GM21381 (cell line): ENCODE measurements around the gene POLR1E.
"Not testable (repeated sequence)": the region's sequence is repeated elsewhere in the genome, so short reads cannot be mapped to it uniquely, and the experiment has no call there.

ENCODE experiments used
- ATAC-seq: cut with Tn5 transposase; IDR thresholded peaks from one replicate; pipeline ENCODE4 v1.9.1; 2021; ENCODE audit warnings: mild to moderate bottlenecking, moderate library complexity; ENCODE audit not compliant: unreplicated experiment

POLR1E gene

GRCh38 chr9:37499297-37499696, 13.5 kb downstream of the POLR1E start:
- ATAC-seq, result no peak

- no peak for ATAC-seq
These were observed 16.3 kb downstream of the POLR1E start for GRCh38 chr9:37501957-37502596.

- ATAC-seq, result no peak
These were observed 18.0 kb downstream of the POLR1E start for GRCh38 chr9:37503736-37504135.

GRCh38 chr9:37504605-37505004, 18.9 kb downstream of the POLR1E start:
- no peak for ATAC-seq

GRCh38 chr9:37507566-37508134, 21.9 kb downstream of the POLR1E start:
- ATAC-seq, result no peak

DNA sequence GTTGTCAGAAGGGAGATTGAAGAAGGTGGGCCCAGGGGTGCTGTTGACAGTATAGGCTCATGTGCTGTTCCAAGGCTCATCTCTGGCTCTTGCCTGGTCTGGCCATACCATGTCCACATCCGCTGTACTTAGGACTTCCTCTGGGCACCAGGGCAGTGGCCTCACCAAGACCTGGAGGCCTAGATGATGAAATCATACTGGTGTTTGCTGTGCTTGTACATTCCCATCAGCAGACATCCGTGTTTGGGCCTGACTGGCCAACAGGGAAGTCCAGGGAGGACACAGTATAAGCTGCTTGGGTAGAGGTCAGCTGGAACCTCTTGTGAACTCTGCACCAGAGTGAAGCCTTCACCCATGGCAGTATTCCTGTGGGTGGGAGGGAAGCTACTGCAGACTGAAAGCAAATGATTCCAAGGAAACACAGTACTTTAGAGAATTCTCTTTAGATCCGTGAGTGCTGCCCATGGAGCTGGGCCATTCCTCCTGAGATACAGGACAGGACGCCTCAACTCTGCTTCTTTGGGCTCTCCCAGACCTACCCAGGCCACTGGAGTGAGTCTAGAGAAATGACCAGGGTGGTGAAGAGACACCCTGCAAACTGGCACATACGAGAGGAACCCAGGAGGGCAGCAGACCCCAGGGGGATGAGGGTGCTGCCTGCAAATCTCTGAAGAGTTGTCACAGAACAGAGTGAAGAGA, 22.5 kb downstream of the POLR1E start:
- no peak for ATAC-seq

DNA sequence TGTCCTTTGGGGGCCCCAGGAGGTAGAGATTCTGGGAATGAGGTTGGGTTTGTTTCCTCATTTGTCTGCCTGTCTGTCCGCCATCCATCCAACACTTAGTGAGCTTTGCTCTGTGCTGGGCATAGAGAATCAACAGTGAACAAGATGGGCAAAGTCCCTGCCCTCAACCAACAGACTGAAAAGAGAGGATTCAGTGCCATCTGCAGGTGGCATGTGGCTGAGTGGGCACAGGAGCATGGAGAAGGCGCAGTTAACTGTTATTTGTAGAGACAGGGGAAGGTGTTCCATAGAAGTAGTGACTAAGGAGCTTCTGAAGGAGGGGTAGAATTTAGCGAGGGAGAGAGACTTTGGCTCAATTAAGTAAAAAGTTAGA, 23.1 kb downstream of the POLR1E start:
- ATAC-seq, result no peak

DNA sequence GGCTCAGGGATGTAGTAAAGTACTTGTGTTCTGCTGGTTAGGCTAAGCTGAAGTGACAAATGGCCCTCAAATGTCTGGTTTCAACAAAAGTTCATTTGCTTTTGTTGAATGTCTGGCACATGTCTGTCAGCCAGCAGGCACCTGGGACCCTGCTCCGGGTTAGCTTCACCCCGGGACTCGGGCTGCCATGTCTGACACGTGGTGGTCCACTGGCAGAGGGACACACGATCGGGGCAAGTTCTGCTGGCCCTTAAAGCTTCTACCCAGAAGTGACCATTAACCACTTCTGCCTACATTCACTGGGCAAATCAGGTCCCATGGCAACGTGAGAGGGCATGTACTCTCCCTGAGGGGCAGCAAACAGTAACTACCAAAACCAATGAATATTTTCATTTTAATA, 23.8 kb downstream of the POLR1E start:
- no peak for ATAC-seq

GRCh38 chr9:37510053-37510452, 24.3 kb downstream of the POLR1E start:
- not testable (repeated sequence) for ATAC-seq

DNA sequence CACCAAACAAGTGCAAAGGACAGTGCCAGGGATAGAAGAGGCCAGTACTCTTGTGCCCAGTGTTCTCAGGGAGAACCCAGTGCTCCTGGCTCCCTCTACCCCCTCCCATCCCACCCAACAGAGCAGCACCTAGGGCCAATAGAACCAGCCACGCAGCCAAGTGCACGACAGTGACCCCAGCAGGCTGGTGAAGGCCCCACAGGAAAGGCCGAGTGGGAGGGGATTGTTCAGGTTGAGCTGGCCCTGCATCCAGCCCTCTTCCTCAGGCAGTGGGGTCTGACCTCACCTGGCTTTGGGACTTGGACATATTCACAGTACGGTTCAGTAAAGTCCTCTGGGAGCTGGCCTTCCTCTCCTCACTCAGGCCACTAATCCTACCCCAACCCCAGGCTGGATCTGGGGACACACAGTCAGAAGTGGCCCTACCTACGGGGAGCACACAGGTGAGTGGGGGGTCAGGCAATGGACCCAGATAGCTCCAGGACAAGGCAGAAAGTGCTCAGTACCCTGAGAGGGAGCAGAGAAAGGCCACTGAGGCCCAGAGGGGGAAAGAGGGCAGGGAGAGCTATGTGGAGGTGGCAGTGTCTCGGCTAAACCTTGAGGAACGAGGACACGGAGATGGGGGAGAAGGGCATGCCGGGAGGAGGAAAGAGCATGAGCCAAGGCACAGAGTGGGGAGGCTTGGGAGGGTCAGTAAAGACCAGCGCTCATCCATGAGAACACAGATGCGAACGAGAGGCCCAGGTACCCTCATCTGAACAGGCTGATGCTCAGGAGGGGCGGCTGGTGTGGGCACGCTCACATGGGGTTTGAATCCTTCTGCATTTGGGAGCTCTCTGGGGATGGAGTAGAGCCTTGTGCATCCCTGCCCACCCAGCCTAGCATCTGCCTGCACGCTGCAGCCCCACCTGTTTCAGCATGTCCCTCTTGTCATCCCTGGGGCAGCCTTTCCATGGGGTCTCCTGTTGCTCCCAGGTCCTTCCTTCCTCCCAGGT, 25.6 kb downstream of the POLR1E start:
- ATAC-seq, result no peak

DNA sequence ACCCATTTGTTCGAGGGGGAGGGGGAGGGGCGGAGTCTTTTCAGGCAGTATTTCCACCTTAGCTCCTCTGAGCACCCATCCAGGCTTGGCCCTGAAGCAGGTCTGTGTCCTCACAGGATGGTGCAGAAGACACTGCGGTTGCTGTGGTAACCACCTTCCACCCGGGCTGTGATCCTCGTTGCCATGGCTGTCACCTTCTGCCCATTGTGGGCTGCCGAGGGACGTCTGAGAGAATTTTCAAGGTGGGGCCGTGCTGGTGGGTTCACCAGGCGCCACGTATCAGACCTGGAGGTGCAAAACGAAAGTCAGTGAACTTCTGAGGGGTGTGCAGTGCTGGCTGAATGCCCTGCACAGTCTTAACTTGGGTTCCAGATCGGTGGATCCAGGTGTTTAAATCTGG, 26.7 kb downstream of the POLR1E start:
- ATAC-seq, result no peak

- ATAC-seq, result not testable (repeated sequence)
These were observed 28.7 kb downstream of the POLR1E start for GRCh38 chr9:37514415-37514814.

DNA sequence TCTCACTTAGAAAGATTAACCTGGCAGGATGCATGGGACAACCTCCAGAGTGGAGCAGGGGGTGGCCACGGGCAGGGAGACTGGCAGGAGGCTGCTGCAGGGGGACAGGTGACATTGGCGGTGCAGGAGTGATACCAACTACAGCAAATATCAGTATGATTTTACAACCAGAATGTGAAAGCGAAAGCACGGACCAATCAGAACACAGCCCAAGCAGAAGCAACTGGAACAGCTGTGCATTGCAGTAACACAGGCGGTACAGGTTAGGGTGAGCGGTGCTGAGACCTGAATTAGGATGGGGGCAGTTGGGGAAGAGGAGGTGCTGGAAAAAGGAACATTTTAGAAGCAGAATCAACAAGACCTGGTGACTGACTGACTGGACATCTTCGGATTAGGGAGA, 29.3 kb downstream of the POLR1E start:
- no peak for ATAC-seq

DNA sequence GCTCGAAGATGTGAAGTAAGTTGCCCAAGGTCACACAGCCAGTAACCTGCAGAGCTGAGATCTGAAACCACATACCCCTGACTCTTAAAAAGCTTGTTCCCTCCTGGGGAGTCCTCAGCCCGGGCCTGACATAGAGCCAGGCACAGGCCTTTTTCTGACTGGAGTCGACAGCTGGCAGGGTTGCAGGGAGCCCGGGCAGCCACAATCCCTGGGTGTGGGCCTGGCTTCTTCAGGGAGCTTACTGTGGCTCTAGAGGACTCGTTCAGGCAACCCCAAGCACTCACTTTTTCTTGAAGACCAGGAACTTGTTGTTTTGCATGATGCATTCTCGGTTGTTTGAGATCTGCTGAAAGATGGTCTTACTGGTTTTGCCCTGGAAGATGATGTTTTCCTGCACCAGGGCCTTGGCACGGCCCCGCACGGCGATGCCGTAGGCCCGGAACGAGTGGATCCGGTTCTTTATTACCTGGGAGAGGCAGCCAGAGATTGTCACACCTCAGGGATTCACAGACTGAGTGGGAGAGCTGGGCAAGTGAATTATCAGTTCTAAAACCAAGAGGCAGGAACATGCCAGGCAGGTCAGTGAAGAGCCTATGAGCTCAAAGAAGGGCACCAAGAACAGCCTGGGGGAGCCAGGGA, 30.0 kb downstream of the POLR1E start:
- no peak for ATAC-seq

DNA sequence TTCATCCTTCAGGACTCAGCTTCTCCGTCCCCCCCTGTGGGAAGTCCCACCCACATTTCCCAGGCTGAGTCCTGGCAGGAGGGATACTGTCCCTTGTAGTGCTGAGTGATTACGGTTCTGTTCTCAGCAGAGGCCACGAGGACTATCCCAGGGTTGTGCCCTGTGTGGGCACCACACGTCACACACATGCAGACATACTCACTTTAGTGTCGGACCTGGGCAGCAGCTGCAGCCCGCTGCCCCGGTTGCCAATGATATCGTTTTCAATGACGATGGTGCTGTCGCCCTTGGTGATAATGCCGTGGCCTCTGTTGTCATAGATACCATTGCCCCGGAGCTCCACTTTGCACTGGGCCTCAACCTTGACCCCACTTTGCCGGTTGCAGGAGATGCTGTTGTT, 32.2 kb downstream of the POLR1E start:
- ATAC-seq, result no peak

GRCh38 chr9:37520641-37521040, 34.9 kb downstream of the POLR1E start:
- ATAC-seq, result no peak

- ATAC-seq, result no peak
These were observed 35.4 kb downstream of the POLR1E start for GRCh38 chr9:37521111-37521510.

DNA sequence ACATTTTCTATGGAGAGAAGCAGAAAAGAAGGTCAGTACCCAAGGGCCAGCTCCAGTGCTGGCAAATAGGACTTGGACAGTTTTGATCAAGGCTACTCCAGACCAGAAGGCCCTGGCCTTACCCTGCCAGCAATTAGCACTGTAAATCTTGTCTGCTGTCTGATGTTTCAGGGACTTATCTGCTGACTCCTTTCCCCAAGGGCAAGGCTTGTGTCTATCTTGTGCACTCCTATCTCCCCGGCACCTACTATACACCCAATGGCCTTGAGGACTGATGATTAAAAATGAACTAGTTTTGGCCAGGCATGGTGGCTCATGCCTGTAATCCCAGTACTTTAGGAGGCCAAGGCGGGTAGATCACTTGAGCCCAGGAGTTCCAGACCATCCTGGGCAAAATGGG, 37.2 kb downstream of the POLR1E start:
- ATAC-seq, result no peak

DNA sequence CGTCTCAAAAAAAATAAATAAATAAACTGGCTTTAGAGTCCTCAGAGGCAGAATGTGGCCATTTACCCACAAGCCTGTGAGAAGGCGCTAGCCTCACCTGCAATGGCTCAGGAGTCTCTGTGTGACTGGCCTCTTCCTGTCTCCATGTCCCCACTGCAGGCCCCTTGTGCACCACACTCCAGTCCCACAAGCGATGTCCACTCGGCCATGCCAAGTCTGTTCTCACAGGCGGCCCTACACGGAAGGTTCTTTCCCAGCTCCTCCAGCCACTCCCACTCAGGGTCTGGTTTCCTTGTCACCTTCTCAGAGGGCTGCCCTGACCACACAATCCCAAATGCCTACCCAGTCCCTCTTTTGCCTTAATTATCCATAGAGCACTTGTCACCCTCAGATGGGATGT, 38.2 kb downstream of the POLR1E start:
- no peak for ATAC-seq

DNA sequence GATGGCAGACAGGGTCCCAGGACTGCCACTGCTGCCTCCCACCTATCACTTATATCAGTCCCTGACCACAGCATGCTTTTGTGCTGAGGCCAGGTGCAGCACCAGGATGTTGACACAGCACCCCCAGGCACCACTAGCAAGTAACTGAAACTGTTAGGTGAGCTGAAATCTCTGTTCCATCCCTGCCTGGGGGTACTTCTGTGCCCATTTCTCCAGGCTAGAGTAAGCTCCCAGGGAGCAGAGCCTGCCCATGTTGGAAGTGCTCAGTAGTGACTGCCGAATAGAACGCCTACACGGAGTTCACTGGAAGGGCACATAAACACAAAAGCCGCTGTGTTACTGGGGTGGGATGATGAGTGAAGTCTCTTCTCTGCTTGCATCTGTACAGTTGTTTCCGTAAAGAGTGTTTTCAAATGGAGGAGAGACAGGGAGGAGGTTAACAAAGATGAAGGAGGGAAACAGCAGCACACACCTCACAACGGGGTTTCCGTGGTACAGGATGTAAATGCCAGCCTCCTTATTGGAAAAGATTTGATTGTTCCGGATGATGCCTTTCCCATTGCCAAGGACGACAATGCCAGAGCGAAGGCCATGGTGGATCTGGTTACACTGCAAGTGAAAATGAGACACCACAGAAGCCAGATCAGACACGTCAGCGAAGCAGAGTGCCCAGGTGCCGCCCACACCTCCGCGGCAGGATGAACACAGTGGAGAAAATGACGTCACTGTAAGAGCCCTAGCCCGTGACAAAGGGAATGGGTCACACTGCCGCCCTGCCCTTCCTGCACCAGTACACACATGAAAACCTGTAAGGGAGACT, 43.1 kb downstream of the POLR1E start:
- peak; percentile 79 for ATAC-seq
